ENCODE data around the gene MPP2. TPM values are rescaled to one million over a fixed set of nuclear protein-coding genes. Genes with fewer than 3 reads are reported as not detected.
A peak's percentile ranks its signal among the peaks of the same experiment; 100 is the strongest.

Gene MPP2
- total RNA-seq, 1 experiment from 2014 or later = 5.6 TPM

DNA sequence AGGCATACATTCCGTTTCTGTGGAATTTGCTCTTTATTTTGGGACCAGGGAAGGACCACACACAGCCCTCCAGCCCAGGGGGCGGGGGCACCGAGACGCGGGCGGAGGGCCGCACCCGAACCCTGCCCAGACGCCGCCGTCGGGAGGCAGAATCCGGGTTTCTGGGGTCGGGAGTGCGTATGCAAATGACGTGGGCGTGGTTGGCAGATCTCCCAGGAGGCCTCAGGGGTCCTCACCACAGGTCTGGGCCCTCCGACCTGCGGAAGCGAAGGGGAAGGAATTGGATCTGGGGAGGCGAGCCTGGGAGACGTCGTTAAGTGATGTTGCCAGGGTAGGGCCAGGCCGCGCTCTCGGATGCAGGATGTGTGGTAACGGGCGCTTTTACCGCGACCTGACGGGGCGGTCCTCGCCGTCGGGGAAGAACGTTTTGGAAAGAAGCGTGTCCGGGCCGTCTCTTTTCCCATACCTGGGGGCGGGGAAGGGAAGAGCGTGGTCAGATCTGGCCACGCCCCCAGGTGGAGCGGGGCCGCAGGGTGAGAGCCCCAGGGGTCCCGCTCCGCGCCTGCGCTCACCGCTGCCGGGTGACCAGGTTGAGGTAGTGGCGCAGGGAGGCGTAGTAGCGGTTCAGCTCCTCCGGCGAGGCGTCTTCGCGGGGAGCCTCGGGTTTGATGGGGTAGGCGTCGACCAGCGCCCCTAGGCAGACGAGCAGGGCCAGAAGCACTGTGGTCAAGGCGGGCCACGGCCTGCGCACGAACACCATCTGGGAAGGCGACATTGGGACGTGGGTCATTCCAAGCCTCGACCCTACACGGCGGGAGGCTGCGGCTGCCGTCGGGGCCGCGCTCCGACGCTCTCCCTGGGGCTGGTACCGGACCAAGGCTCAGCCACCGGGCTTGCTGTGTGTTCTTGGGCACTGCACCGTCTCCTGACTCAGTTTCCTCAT lies 45.7 kb upstream of the MPP2 start:
- TF ChIP-seq, protein P1, sequence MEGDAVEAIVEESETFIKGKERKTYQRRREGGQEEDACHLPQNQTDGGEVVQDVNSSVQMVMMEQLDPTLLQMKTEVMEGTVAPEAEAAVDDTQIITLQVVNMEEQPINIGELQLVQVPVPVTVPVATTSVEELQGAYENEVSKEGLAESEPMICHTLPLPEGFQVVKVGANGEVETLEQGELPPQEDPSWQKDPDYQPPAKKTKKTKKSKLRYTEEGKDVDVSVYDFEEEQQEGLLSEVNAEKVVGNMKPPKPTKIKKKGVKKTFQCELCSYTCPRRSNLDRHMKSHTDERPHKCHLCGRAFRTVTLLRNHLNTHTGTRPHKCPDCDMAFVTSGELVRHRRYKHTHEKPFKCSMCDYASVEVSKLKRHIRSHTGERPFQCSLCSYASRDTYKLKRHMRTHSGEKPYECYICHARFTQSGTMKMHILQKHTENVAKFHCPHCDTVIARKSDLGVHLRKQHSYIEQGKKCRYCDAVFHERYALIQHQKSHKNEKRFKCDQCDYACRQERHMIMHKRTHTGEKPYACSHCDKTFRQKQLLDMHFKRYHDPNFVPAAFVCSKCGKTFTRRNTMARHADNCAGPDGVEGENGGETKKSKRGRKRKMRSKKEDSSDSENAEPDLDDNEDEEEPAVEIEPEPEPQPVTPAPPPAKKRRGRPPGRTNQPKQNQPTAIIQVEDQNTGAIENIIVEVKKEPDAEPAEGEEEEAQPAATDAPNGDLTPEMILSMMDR (IDR thresholded peaks at IDR 0.05; ENCODE audit: insufficient read depth in 1 of 2, low read depth in 1 of 2, low read length in 1 of 2, severe bottlenecking in 1 of 2, unreplicated experiment in 1 of 2) = no peak
- Histone ChIP-seq H3K27me3 (replicated peaks; ENCODE audit: control insufficient read depth, insufficient read depth, low read length) (no peaks in the 10 kb centered on the region; the same call in 1 of the 2 replicates), H3K36me3 (ENCODE audit: control insufficient read depth, insufficient read depth, low read length) (no peaks in the 10 kb centered on the region), H3K9me3 (no peaks in the 10 kb centered on the region), H3K4me3 (ENCODE audit: low read depth, low read length) (no peak overlapping the region), H3K4me1 (peaks cover 12% of the 10 kb centered on the region)
- Mint-ChIP-seq H3K27ac (ENCODE audit: unreplicated experiment) (no peak overlapping the region), H3K4me1 (ENCODE audit: low read depth, unreplicated experiment) (no peaks in the 10 kb centered on the region), H3K27me3 (ENCODE audit: insufficient read depth, unreplicated experiment) (peaks cover 11% of the 10 kb centered on the region), H3K4me3 (ENCODE audit: unreplicated experiment) (peak overlapping the region; percentile 53), H3K9me3 (ENCODE audit: unreplicated experiment) (no peaks in the 10 kb centered on the region), H3K36me3 (ENCODE audit: insufficient read depth, unreplicated experiment) (no peaks in the 10 kb centered on the region)
- no peak for DNase-seq
- no TSS peak for BruUV-seq (replicated peaks)
- ChIA-PET POLR2A (no interaction called here), CTCF (interaction anchor here (0.6 kb wide), 1 partner anchor 462 kb away, joined by 3 read pairs; no protein-coding TSS in a partner anchor)
- intact Hi-C loops (cut with micrococcal nuclease; ENCODE audit: unreplicated experiment) = no loop called here

DNA sequence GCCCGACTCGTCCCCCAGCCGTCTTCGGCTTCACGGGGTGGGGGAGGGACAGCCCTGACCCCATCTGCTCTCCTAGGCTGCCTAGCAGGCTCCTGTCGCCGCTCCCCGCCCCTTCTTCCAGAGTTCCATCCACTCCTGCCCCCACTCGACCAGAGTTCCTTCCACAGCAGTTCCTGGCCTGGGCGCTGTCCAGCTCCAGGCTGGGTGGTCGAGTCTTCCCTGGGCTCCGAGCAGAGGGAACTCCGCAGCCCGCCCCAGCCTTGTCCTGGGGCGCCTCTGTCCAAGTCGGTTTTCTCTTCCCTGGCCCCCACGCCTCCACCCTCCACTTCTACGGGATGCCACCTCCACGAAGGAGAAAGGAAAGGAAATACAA lies 45.0 kb upstream of the MPP2 start:
- H3K9me3 Mint-ChIP-seq (ENCODE audit: unreplicated experiment) = no peaks in the 10 kb centered on the region
- Histone ChIP-seq H3K4me3 (ENCODE audit: low read depth, low read length) (no peak overlapping the region), H3K4me1 (peaks cover 12% of the 10 kb centered on the region), H3K9me3 (no peaks in the 10 kb centered on the region), H3K27me3 (replicated peaks; ENCODE audit: control insufficient read depth, insufficient read depth, low read length) (no peaks in the 10 kb centered on the region), H3K36me3 (ENCODE audit: control insufficient read depth, insufficient read depth, low read length) (no peaks in the 10 kb centered on the region)
- DNase-seq = no peak
- BruUV-seq (replicated peaks) = no TSS peak
- TF ChIP-seq, protein P1 (IDR thresholded peaks at IDR 0.05; ENCODE audit: insufficient read depth in 1 of 2, low read depth in 1 of 2, low read length in 1 of 2, severe bottlenecking in 1 of 2, unreplicated experiment in 1 of 2) = no peak
- H3K4me1 Mint-ChIP-seq (ENCODE audit: low read depth, unreplicated experiment) = no peaks in the 10 kb centered on the region
- no peaks in the 10 kb centered on the region for H3K36me3 Mint-ChIP-seq (ENCODE audit: insufficient read depth, unreplicated experiment)
- ChIA-PET CTCF (interaction anchor here (0.6 kb wide), 1 partner anchor 54 kb away, joined by 3 read pairs; no protein-coding TSS in a partner anchor), POLR2A (no interaction called here)
- H3K27ac Mint-ChIP-seq (ENCODE audit: unreplicated experiment) = no peak overlapping the region
- peaks cover 11% of the 10 kb centered on the region for H3K27me3 Mint-ChIP-seq (ENCODE audit: insufficient read depth, unreplicated experiment)
- peak overlapping the region; percentile 53 for H3K4me3 Mint-ChIP-seq (ENCODE audit: unreplicated experiment)
- intact Hi-C loops (cut with micrococcal nuclease; ENCODE audit: unreplicated experiment) = no loop called here

DNA sequence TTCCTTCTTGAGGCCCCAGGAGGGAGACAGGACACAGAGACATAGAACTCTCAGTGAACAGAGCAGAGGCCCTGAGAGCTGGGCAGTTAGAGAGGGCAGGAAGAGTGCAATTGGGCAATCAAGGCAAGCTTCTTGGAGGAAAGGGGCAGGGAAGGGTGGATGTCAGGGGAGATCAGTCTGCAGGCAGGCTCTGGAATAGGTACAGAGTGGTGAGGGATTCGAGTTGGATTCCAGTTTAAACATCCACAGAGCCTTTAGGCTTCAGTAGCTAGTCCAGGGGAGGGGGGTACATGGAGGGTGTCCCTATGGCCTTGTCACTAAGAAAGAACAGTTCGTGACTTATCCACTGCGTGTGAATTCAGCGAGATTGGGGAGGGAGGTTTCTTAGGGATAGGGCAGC lies 44.4 kb upstream of the MPP2 start:
- intact Hi-C loops (cut with micrococcal nuclease; ENCODE audit: unreplicated experiment) = no loop called here
- Mint-ChIP-seq H3K4me3 (ENCODE audit: unreplicated experiment) (no peak overlapping the region), H3K27ac (ENCODE audit: unreplicated experiment) (no peak overlapping the region), H3K9me3 (ENCODE audit: unreplicated experiment) (no peaks in the 10 kb centered on the region), H3K27me3 (ENCODE audit: insufficient read depth, unreplicated experiment) (peaks cover 11% of the 10 kb centered on the region), H3K4me1 (ENCODE audit: low read depth, unreplicated experiment) (no peaks in the 10 kb centered on the region), H3K36me3 (ENCODE audit: insufficient read depth, unreplicated experiment) (no peaks in the 10 kb centered on the region)
- Histone ChIP-seq H3K27me3 (replicated peaks; ENCODE audit: control insufficient read depth, insufficient read depth, low read length) (no peaks in the 10 kb centered on the region), H3K4me1 (peaks cover 12% of the 10 kb centered on the region), H3K9me3 (no peaks in the 10 kb centered on the region), H3K36me3 (ENCODE audit: control insufficient read depth, insufficient read depth, low read length) (no peaks in the 10 kb centered on the region), H3K4me3 (ENCODE audit: low read depth, low read length) (no peak overlapping the region)
- no peak for DNase-seq
- TF ChIP-seq, protein P1 (IDR thresholded peaks at IDR 0.05; ENCODE audit: insufficient read depth in 1 of 2, low read depth in 1 of 2, low read length in 1 of 2, severe bottlenecking in 1 of 2, unreplicated experiment in 1 of 2) = no peak
- ChIA-PET CTCF (interaction anchor here (0.6 kb wide), 1 partner anchor 55 kb away, joined by 3 read pairs; no protein-coding TSS in a partner anchor), POLR2A (no interaction called here)
- BruUV-seq (replicated peaks) = no TSS peak

All from Caco-2 (cell line).